ENCODE results near the gene S100A9.
"Not testable (repeated sequence)": the region's sequence is repeated elsewhere in the genome, so short reads cannot be mapped to it uniquely, and the experiment has no call there.

The S100A9 gene

DNA sequence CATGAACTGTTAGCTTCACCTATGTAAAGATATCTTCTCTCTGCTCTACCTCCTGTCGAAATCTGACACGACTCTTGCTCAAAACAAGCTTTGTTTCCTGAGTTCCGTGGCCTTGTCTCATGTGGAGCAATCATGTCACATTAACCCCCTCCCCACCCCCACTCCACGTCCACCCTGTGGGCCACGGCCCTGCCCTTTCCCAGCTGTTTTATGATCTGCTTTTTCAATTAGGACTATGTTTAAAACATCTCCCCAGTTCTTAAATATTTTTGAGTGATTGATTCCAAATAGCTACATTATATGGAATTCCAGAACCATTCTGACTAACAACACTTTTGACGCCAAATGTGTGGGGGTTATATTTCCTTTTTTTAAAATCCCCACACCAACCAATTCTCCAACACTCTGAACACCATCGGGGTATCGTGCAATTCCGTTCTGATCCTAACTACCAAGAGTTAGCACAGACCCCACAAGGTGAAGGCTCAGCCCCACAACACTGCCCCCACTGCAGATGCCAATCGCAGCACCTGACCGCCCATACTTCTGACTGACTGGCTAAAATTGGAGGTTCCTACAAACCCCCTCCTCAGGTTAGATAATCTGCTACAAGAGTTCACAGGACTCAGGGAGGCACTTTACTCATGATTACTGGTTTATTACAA is 45.9 kb downstream of the S100A9 start:
- Histone ChIP-seq H3K27ac (ENCODE audit: low read length) (no peak overlapping the region), H3K27me3 (ENCODE audit: low read depth, low read length) (no peaks in the 10 kb centered on the region), H3K4me3 (ENCODE audit: low read depth in 1 of 2, low read length in 2 of 2) (no peak overlapping the region), H3K9me3 (ENCODE audit: control insufficient read depth in 1 of 2, low read length in 2 of 2) (no peaks in the 10 kb centered on the region), H3K4me1 (ENCODE audit: control insufficient read depth in 1 of 2, insufficient read depth in 2 of 2, low read length in 2 of 2) (no peaks in the 10 kb centered on the region), H3K36me3 (ENCODE audit: control insufficient read depth in 1 of 2, insufficient read depth in 2 of 2, low read length in 2 of 2) (no peaks in the 10 kb centered on the region)

DNA sequence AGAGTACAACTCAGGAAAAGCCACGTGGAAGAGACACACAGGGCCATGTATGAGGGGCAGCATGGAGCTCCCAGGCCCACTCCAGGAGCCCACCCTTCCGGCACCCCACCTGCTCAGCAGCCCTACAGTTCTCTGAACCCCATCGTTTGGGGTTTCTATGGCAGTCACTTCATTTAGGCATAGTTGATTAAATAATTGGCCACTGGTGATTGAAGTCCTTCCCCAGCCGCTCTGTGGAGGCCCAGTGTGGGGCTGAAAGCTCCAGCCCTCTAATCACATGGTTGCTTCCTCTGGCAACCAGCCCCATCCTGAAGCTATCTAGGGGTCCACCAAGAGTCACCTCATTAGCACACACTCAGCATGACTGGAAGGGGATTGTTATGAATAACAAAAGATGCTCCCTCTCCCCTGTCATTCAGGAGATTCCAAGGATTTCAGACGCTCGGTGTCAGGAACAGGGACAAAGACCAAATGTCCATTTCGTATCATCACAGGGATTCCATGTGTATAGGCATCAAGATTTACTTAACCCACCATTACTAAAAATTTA is 46.5 kb downstream of the S100A9 start:
- H3K27ac ChIP-seq (ENCODE audit: low read length), result no peak overlapping the region
- no peaks in the 10 kb centered on the region for H3K9me3 ChIP-seq (ENCODE audit: control insufficient read depth in 1 of 2, low read length in 2 of 2)
- H3K36me3 ChIP-seq (ENCODE audit: control insufficient read depth in 1 of 2, insufficient read depth in 2 of 2, low read length in 2 of 2), result no peaks in the 10 kb centered on the region
- no peaks in the 10 kb centered on the region for H3K4me1 ChIP-seq (ENCODE audit: control insufficient read depth in 1 of 2, insufficient read depth in 2 of 2, low read length in 2 of 2)
- no peaks in the 10 kb centered on the region for H3K27me3 ChIP-seq (ENCODE audit: low read depth, low read length)
- no peak overlapping the region for H3K4me3 ChIP-seq (ENCODE audit: low read depth in 1 of 2, low read length in 2 of 2)

GRCh38 chr1:153404768-153405167 is 47.1 kb downstream of the S100A9 start:
- Histone ChIP-seq H3K36me3 (ENCODE audit: control insufficient read depth in 1 of 2, insufficient read depth in 2 of 2, low read length in 2 of 2) (no peaks in the 10 kb centered on the region), H3K4me3 (ENCODE audit: low read depth in 1 of 2, low read length in 2 of 2) (no peak overlapping the region), H3K4me1 (ENCODE audit: control insufficient read depth in 1 of 2, insufficient read depth in 2 of 2, low read length in 2 of 2) (no peaks in the 10 kb centered on the region), H3K9me3 (ENCODE audit: control insufficient read depth in 1 of 2, low read length in 2 of 2) (no peaks in the 10 kb centered on the region), H3K27me3 (ENCODE audit: low read depth, low read length) (no peaks in the 10 kb centered on the region), H3K27ac (ENCODE audit: low read length) (no peak overlapping the region)

- H3K4me3 ChIP-seq (ENCODE audit: low read depth in 1 of 2, low read length in 2 of 2); H3K9me3 ChIP-seq (ENCODE audit: control insufficient read depth in 1 of 2, low read length in 2 of 2); H3K27ac ChIP-seq (ENCODE audit: low read length); H3K36me3 ChIP-seq (ENCODE audit: control insufficient read depth in 1 of 2, insufficient read depth in 2 of 2, low read length in 2 of 2); H3K4me1 ChIP-seq (ENCODE audit: control insufficient read depth in 1 of 2, insufficient read depth in 2 of 2, low read length in 2 of 2); H3K27me3 ChIP-seq (ENCODE audit: low read depth, low read length): not testable (repeated sequence)
These were observed 48.4 kb downstream of the S100A9 start for GRCh38 chr1:153405825-153406599.

DNA sequence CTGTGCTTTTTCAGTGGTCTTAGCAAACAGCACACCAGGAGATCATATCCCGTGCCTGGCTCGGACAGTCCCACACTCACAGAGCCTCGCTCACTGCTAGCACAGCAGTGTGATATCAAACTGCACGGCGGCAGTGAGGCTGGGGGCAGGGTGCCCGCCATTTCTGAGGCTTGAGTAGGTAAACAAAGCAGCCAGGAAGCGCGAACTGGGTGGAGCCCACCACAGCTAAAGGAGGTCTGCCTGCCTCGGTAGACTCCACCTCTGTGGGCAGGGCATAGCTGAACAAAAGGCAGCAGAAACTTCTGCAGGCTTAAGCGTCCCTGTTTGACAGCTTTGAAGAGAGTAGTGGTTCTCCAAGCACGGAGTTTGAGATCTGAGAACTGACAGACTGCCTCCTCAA is 49.6 kb downstream of the S100A9 start:
- H3K9me3 ChIP-seq (ENCODE audit: control insufficient read depth in 1 of 2, low read length in 2 of 2); H3K4me1 ChIP-seq (ENCODE audit: control insufficient read depth in 1 of 2, insufficient read depth in 2 of 2, low read length in 2 of 2); H3K4me3 ChIP-seq (ENCODE audit: low read depth in 1 of 2, low read length in 2 of 2); H3K36me3 ChIP-seq (ENCODE audit: control insufficient read depth in 1 of 2, insufficient read depth in 2 of 2, low read length in 2 of 2); H3K27ac ChIP-seq (ENCODE audit: low read length); H3K27me3 ChIP-seq (ENCODE audit: low read depth, low read length): not testable (repeated sequence)

All from muscle layer of duodenum (tissue), 2 donors.